ENCODE results near the gene WWC2. TPM values are rescaled to one million over a fixed set of nuclear protein-coding genes. Genes with fewer than 3 reads are reported as not detected.

The WWC2 gene
- total and polyA plus RNA-seq, 2 donors (not counting 3 experiments of a cell fraction or from before 2014, with no cell fraction given) = 12.9 to 52.2 TPM

DNA sequence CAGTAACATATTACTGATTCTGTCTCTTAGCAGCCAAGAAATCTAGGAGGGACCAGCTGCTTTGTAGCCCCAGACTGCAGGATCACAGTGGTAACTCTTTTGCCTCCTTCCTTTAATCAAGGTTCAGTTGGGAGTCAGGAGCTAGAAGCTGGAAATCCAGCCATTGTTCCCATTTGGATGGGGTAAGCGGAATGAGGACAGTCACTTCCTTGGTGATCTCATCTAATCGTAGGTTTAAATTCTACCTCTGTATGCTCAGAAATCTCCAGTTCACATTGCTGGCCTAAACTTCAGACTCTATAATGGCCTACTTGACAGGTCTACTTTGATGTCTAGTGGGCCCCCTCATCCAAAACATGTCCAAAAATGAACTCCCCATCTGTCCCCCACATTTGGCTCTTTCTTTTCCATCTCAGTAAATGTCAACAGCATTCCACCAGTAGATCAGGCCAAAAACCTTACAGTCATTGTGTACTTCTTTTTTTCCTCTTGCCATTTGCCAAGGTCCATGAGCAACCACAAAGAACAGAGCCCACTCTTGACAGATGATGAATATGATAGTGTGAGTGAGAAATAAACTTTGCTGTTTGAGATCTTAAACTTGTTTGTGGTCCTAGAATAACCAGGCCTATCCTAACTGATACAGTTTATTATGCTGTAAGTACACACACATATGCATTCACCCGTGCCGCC lies 40.1 kb downstream of the WWC2 start:
- Histone ChIP-seq H3K27me3 (ENCODE audit: control insufficient read depth in 2 of 2, insufficient read depth in 2 of 2, low read length in 2 of 2) (no peaks in the 10 kb centered on the region), H3K9me1 (replicated peaks; ENCODE audit: control insufficient read depth, extremely low read depth, insufficient read depth, low read length) (no peaks in the 10 kb centered on the region), H3K9ac (replicated peaks; ENCODE audit: extremely low read depth, insufficient read depth, low read length) (no peak overlapping the region), H3K4me2 (ENCODE audit: insufficient read depth, low read length) (no peak overlapping the region), H4K20me1 (replicated peaks; ENCODE audit: control insufficient read depth, extremely low read depth, insufficient read depth, low read length) (peaks cover 4% of the 10 kb centered on the region), H3K36me3 (ENCODE audit: control insufficient read depth in 2 of 2, extremely low read depth in 1 of 2, insufficient read depth in 2 of 2, low read length in 2 of 2) (no peaks in the 10 kb centered on the region), H3K79me2 (ENCODE audit: control insufficient read depth, insufficient read depth, low read length) (peaks cover 74% of the 10 kb centered on the region), H3K4me3 (replicated peaks in 1 of 3; ENCODE audit: insufficient read depth in 1 of 3, low read depth in 1 of 3, low read length in 3 of 3) (no peak overlapping the region), H2AFZ (ENCODE audit: low read depth, low read length) (no peak overlapping the region), H3K27ac (ENCODE audit: insufficient read depth, low read depth, low read length) (no peak overlapping the region), H3K4me1 (ENCODE audit: control insufficient read depth, extremely low read depth, insufficient read depth, low read length) (peaks cover 18% of the 10 kb centered on the region), H3K9me3 (replicated peaks; ENCODE audit: control insufficient read depth, insufficient read depth, low read length) (no peaks in the 10 kb centered on the region)
- ChIA-PET CTCF (interaction anchor here (1.2 kb wide), 1 partner anchor 117 kb away, joined by 3 read pairs; no protein-coding TSS in a partner anchor), POLR2A (no interaction called here)
- FAIRE-seq (no peak), DNase-seq (ENCODE audit: low read depth, low spot score) (no peak)
- BruUV-seq (replicated peaks) = no TSS peak
- TF ChIP-seq JUN (IDR thresholded peaks at IDR 0.05; ENCODE audit: borderline replicate concordance, insufficient read depth, insufficient read length, low read depth) = peak; percentile 10
- no peak for TF ChIP-seq GATA2 (IDR thresholded peaks at IDR 0.05; ENCODE audit: insufficient read depth, insufficient read length, low read depth, low read length)
- no peak for TF ChIP-seq EZH2 (IDR thresholded peaks at IDR 0.05; ENCODE audit: borderline replicate concordance, low read depth, low read length, severe bottlenecking)
- TF ChIP-seq POLR2AphosphoS5 (IDR thresholded peaks at IDR 0.05; ENCODE audit: insufficient read depth, low read depth, low read length) = no peak
- no peak for TF ChIP-seq FOS (IDR thresholded peaks at IDR 0.05; ENCODE audit: borderline replicate concordance, insufficient read depth, low read length)
- TF ChIP-seq, protein P1, sequence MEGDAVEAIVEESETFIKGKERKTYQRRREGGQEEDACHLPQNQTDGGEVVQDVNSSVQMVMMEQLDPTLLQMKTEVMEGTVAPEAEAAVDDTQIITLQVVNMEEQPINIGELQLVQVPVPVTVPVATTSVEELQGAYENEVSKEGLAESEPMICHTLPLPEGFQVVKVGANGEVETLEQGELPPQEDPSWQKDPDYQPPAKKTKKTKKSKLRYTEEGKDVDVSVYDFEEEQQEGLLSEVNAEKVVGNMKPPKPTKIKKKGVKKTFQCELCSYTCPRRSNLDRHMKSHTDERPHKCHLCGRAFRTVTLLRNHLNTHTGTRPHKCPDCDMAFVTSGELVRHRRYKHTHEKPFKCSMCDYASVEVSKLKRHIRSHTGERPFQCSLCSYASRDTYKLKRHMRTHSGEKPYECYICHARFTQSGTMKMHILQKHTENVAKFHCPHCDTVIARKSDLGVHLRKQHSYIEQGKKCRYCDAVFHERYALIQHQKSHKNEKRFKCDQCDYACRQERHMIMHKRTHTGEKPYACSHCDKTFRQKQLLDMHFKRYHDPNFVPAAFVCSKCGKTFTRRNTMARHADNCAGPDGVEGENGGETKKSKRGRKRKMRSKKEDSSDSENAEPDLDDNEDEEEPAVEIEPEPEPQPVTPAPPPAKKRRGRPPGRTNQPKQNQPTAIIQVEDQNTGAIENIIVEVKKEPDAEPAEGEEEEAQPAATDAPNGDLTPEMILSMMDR (IDR thresholded peaks at IDR 0.05; ENCODE audit: extremely low read depth in 1 of 2, insufficient read depth in 1 of 2, low read depth in 1 of 2, low read length in 2 of 2) = no peak
- TF ChIP-seq, protein P2, sequence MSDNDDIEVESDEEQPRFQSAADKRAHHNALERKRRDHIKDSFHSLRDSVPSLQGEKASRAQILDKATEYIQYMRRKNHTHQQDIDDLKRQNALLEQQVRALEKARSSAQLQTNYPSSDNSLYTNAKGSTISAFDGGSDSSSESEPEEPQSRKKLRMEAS (IDR thresholded peaks at IDR 0.05; ENCODE audit: insufficient read depth, insufficient read length) = no peak
- no peak for TF ChIP-seq MYC (IDR thresholded peaks at IDR 0.05; ENCODE audit: low read depth, low read length)
- TF ChIP-seq POLR2A (IDR thresholded peaks at IDR 0.05; ENCODE audit: low read depth, low read length) = no peak
- intact Hi-C loops (cut with micrococcal nuclease) (no loop called here), dilution Hi-C loops (cut with MboI; ENCODE audit: extremely low pct_ligation_motif_present, low sequenced_read_pairs) (no loop called here)

All from endothelial cell of umbilical vein (primary cell).